GM12873 (cell line): ENCODE data around the gene OR1J2.

Experiments used
- TF ChIP-seq, protein P1 (sequence below): IDR thresholded peaks from 2 replicates; pipeline ENCODE4 v1.5.1; 2012; ENCODE audit warnings: low read depth, mild to moderate bottlenecking, moderate library complexity, low read length, control low read depth; ENCODE audit not compliant: insufficient read depth; ENCODE audit errors: missing control alignments

Gene OR1J2

DNA sequence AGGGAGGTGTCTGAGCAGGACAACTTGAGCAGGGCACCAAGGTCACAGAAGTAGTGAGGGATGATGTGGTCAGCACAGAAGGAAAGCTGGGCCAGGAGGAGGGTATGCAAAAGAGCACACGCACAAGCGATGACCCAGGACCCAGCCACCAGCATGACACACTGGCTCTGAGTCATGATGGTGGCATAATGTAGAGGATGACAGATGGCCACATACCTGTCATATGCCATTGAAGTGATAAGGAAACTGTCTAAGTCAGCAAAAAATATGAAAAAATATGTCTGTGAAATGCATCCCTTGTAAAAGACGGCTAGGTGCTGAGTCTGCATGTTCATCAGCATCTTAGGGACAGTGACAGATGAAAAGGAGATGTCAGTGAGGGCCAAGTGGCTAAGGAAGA lies 33.3 kb upstream of the OR1J2 start:
- TF ChIP-seq, protein P1, sequence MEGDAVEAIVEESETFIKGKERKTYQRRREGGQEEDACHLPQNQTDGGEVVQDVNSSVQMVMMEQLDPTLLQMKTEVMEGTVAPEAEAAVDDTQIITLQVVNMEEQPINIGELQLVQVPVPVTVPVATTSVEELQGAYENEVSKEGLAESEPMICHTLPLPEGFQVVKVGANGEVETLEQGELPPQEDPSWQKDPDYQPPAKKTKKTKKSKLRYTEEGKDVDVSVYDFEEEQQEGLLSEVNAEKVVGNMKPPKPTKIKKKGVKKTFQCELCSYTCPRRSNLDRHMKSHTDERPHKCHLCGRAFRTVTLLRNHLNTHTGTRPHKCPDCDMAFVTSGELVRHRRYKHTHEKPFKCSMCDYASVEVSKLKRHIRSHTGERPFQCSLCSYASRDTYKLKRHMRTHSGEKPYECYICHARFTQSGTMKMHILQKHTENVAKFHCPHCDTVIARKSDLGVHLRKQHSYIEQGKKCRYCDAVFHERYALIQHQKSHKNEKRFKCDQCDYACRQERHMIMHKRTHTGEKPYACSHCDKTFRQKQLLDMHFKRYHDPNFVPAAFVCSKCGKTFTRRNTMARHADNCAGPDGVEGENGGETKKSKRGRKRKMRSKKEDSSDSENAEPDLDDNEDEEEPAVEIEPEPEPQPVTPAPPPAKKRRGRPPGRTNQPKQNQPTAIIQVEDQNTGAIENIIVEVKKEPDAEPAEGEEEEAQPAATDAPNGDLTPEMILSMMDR = no peak

DNA sequence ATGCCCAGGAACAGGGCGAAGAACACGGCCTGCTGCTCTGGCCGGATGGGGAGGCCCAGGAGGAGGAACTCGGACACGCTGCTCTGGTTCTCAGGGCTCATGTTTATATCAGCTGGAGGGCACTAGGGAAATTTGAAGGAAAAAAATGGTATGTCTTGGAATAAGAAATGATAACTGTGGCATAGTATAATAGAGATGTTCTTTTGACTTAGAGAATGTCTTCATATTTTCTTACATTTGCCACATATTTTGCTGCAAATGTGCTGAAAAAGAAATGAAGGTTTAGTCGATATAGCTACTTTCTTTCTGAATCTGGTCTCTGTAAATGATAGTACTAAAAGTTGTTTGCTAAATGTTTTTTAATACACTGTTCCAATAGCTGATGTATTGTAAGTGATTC lies 32.8 kb upstream of the OR1J2 start, which contains the start of gene OR1J1:
Gene OR1J1 (minus strand): TSS at position 101 of the 400 bp plus-strand sequence. CDS start 0 bp downstream, at position 101.
- TF ChIP-seq, protein P1 = no peak

DNA sequence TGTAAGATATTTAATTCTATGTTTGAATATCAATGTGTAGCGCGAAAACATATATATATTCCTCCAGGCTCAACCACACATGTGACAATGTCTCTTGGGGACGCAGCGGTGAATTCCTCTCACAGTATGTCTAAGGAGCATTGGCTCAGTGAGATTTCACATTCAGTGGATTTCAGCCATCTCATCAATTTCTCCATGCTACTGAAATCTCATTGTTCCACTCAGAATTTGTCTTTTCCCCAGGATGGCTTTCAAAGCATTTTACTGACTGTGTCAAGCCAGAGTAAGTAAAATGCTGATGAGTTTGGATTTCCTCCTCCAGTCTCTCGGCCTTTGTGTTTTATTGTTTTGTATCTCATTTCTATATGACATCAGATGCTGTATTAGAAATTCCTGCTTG lies 31.5 kb upstream of the OR1J2 start:
- TF ChIP-seq, protein P1 = no peak

DNA sequence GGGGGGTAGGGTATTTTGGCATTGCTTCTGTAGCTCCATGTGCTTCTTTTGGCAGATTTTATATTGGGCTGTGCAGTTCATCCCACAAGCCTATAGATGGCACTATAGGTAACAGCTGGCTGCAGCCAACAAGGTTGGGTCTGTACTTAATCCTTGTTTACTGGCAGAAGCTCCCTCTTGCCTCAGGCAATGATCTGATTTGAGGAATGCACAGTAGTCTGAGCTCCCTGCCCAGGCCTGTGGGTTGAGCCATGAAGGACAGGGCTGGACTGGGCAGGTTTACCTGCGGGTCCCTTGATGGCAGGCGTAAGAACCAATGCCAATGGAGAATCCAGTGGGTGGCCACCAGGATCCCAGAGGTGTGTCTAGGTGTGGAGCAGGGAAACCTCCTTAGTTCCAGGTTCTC lies 11.7 kb upstream of the OR1J2 start:
- TF ChIP-seq, protein P1 = peak; percentile 89

DNA sequence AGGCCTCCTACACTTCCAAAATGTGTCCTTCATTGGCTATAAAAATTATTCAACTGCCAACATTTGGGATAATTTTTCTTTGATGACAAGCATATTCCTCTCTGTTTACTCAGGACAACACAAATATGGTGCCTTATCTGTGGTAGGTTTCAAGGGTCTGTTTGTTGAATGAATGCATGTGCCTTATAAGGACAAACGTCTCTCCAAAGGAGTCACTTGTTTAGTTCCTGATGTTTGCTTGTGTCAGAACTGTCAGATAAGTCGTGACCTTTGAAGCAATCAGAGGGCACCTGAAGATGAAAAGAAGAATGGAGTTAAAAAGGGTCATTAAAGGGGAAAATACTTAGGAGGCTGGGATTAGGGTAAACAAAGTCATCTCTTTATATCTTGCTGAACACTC lies 3.6 kb upstream of the OR1J2 start:
- TF ChIP-seq, protein P1 = no peak

DNA sequence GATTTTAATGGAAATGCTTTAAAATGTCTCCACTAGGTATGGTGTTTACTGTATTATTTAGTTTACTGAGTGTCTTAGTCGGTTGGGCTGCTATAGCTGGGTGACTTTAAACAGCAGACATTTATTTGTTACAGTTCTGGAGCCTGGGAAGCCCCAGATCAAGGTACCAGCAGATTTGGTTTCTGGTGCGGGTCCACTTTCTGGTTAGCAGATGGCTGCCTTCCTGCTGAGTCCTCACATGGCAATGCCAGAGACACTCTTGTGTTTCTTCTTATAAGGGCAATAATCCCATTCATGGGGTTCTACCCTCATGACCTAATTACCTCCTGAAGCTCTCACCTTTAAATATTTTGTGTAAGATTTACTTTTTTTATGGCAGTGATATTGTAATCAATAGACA lies 7.6 kb downstream of the OR1J2 start:
- TF ChIP-seq, protein P1 = no peak

DNA sequence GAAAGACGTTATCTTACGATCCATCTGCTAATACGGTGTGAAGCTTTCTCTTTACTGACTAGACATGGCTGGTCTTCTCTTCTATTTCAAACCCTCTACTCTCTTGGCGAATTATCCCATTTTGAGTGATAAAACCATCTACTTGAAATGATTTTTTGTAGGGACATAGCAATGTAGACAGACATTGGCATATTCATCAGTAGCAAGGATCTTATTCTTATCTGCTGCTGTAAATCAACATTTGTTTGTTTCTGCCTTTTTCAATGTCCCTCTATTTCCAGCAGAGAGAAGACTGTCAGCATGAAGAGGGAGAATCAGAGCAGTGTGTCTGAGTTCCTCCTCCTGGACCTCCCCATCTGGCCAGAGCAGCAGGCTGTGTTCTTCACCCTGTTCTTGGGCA lies 8.2 kb downstream of the OR1J2 start, which contains the start of gene OR1J4:
Gene OR1J4 (plus strand): TSS at position 301 of the 400 bp plus-strand sequence. CDS start 0 bp downstream, at position 301.
- TF ChIP-seq, protein P1 = no peak
